Measurements from ENCODE around the gene PRKACG.

DNA sequence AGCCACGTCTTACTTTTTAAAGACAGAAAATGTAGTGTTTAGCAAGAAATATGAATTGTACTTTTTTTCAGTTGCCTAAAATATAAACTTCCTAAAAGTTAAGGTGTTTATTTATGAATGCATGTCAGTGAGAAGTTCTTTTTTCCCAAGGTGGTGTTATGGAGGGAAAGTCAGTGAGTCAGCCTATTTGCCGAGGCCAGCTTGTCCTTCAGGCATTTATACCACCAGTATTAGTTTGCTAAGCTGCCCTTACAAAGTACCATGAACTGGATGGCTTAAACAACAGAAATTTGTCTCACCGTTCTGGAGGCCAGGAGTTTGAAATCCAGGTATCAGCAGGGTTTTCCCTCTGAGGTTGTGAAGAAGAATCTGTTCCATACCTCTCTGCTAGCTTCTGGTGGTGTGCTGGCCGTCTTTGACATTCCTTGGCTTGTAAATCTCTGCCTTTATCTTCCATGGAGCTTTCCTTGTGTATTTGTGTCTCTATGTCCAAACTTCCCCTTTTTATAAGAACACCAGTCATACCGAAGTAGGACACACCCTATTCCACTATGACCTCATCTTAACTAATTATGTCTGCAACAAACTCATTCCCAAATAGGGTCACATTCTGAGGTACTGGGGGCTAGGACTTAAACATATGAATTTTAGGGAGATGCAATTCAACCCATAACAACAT is 38.4 kb downstream of the PRKACG start:
- TF ChIP-seq, protein P1, sequence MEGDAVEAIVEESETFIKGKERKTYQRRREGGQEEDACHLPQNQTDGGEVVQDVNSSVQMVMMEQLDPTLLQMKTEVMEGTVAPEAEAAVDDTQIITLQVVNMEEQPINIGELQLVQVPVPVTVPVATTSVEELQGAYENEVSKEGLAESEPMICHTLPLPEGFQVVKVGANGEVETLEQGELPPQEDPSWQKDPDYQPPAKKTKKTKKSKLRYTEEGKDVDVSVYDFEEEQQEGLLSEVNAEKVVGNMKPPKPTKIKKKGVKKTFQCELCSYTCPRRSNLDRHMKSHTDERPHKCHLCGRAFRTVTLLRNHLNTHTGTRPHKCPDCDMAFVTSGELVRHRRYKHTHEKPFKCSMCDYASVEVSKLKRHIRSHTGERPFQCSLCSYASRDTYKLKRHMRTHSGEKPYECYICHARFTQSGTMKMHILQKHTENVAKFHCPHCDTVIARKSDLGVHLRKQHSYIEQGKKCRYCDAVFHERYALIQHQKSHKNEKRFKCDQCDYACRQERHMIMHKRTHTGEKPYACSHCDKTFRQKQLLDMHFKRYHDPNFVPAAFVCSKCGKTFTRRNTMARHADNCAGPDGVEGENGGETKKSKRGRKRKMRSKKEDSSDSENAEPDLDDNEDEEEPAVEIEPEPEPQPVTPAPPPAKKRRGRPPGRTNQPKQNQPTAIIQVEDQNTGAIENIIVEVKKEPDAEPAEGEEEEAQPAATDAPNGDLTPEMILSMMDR (conservative IDR thresholded peaks at IDR 0.05 in 1 of 2, IDR thresholded peaks at IDR 0.05 in 1 of 2; ENCODE audit: extremely low read depth in 1 of 2, insufficient read depth in 1 of 2, low read depth in 1 of 2, low read length in 2 of 2), result no peak
- TF ChIP-seq EZH2 (IDR thresholded peaks at IDR 0.05; ENCODE audit: borderline replicate concordance, low read length), result no peak
